Hematopoietic multipotent progenitor cell treated with erythropoietin and hydrocortisone succinate and interleukin-3 and kit ligand, for 15 days (in vitro differentiated cells): Measurements from ENCODE around the gene CCDC83.
"Not testable (repeated sequence)": the region's sequence is repeated elsewhere in the genome, so short reads cannot be mapped to it uniquely, and the experiment has no call there.

ENCODE experiments used
- DNase-seq: peaks from one replicate; pipeline ENCODE4 v3.0.0-alpha.2; 2015; ENCODE audit warnings: low spot score

CCDC83 gene

DNA sequence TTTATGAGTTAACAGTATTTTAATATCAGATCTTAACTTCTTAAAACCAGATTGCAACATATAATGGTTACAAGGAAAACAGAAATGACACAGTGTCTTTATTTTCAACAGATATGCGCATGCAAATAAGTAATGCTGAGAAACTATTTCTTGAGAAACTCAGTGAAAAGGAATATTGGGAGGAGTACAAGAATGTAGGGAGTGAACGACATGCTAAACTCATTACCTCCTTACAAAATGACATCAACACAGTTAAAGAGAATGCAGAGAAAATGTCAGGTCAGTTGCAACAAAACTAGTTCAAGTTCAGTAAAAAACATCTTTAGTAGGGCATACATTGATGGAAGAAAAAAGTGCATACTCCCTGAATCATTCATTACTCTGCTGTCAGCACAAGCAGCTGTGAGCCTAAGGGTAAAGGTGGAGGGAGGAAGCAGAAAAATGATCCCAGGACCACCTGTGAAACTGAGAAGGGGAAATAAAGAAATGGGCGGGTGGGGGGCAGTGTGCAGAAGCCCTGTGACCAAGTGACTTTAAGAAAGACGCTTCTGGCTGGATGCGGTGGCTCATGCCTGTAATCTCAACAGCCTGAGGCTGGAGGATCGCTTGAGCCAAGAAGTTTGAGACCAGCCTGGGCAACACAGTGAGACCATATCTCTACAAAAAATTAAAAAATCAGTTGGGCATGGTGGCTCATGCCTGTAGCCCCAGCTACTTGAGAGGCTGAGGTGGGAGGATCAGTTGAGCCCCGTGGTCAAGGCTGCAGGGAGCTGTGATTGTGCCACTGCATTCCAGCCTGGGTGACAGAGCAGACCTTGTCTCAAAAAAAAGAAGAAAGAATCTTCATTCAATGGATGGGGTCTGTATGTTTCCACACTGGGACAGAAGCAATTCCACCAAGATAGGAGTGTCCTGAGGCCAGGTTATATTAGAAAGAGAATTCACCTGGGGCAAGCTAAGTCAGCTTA, 31.2 kb downstream of the CCDC83 start:
- no peak for DNase-seq

- DNase-seq, result no peak
Measured at GRCh38 chr11:85889108-85889507, 33.9 kb downstream of the CCDC83 start.

GRCh38 chr11:85889676-85890579, 34.7 kb downstream of the CCDC83 start:
- no peak for DNase-seq

GRCh38 chr11:85893395-85893794, 38.2 kb downstream of the CCDC83 start:
- no peak for DNase-seq

GRCh38 chr11:85896876-85897275, 41.7 kb downstream of the CCDC83 start:
- DNase-seq, result no peak

GRCh38 chr11:85898456-85898855, 43.3 kb downstream of the CCDC83 start:
- no peak for DNase-seq

DNA sequence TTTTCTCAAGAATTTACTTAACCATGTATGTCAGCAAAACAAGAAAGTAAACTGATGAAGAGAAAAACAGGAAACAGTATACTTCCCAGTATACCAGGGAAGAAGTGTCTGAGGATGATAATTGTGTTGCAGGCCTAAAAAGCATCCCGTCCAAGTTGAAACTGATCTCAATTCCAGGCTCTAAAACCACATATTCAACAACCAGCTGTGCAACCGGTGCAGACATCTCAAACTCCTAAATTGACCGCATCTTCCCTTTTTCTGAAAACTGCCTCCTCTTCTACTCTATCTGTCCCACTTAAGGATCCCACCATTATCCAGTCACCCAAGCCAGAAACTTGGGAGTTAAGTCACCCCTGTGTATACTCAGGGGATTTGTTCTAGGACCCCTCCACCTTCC, 47.2 kb downstream of the CCDC83 start:
- DNase-seq, result no peak

DNA sequence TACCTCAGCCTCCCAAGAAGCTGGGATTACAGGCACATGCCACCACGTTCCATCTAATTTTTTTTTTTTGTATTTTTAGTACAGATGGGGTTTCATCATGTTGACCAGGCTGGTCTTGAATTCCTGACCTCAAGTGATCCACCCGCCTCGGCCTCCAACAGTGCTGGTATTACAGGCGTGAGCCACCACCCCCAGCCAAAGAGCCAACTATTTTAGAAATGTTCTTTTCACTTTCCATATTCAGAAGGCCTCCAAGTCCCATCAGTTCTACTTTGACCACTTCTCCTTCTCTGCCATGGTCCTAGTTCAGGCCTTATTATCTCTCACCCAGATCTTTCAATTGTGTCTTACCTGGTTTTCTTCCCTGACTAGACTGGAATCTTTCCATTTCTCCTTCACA, 48.2 kb downstream of the CCDC83 start:
- DNase-seq, result no peak

- no peak for DNase-seq
Measured at GRCh38 chr11:85903811-85904210, 48.6 kb downstream of the CCDC83 start.

- DNase-seq, result no peak
Measured at GRCh38 chr11:85912414-85912813, 57.2 kb downstream of the CCDC83 start.

- no peak for DNase-seq
Measured at GRCh38 chr11:85913513-85913912, 58.3 kb downstream of the CCDC83 start.

DNA sequence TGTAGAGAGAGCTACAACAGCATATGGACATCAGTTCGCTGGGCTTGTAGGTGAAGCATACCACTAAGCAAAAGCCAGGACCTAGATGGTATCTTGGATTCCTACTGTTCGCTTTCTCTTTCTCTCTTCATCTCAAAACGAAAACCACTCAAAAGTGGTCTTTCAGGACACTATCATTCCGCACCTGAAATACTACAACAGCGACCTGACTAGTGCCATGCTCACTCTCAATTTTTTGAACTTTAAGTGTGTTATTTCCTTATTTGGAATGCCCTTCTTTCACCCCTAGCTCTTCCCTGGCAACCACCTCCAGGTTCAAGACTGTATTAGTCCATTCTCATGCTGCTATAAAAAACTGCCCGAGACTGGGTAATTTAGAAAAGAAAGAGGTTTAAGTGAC, 59.2 kb downstream of the CCDC83 start:
- DNase-seq, result no peak

DNA sequence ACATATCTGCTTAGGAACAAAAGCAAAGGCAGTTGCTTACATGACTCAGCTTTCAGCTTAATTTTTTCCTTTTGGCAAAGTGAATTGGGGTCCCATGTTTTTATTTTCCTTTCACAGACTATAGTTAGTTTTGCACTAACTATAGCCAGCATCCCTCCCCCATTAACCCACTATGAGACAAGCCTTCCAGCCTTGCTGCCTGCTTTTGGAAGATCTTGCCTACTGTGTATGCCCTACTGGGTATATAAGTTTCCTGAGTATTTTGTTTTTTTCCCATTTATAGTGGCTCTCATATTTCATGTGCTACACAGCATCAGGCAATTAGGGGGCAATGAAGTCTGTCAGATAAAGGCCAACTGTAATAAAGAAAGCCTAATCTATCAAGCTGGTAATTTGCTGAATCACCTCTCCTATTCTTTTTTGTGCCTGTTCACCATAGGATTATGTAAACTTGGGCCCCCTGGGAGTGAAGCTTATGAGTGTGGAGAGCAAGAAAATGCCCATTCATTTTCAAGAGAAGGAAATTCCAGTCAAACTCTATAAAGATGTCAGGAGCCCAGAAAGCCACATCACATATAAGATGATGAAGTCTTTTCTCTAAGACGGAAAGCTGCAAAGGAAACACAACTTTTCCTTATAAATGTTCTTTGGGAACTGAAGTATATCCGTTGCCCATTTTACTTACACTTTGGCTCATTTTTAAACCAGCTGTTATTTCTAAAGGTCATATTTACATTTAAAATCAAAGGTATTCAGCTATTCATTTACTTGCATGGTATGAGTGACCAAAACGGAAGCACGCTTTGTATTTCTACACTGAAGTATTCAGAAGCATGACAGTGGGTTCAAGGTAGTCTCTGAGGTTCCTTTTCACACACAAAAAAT, 64.0 kb downstream of the CCDC83 start:
- DNase-seq, result no peak

DNA sequence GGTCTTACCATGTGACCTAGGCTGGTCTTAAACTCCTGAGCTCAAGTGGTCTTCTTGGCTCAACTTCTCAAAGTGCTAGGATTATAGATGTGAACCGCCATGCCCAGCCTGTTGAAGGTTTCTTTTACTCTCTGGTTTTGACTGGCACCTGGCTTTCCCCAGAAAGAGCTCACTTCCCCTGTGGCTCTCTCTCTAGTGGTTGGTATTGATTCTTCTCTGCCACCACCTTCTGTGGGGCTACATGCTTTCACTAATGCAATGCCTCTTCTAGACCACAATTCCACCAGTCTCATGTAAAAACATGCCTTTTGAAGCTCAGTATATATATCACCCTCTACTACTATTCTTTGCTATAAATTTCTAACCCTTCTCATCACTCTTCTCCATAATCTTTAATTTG, 67.2 kb downstream of the CCDC83 start:
- DNase-seq, result no peak

GRCh38 chr11:85923455-85923854, 68.3 kb downstream of the CCDC83 start:
- DNase-seq, result no peak

DNA sequence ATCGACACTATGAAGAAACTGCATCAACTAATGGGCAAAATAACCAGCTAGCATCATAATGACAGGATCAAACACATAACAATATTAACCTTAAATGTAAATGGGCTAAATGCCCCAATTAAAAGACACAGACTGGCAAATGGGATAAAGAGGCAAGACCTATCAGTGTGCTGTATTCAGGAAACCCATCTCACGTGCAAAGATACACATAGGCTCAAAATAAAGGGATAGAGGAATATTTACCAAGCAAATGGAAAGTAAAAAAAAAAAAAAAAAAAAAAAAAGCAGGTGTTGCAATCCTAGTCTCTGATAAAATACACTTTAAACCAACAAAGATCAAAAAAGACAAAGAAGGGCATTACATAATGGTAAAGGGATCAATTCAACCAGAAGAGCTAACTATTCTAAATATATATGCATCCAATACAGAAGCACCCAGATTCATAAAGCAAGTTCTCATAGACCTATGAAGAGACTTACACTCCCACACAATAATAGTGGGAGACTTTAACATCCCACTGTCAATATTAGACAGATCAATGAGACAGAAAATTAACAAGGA, 71.6 kb downstream of the CCDC83 start:
- not testable (repeated sequence) for DNase-seq

GRCh38 chr11:85930879-85931366, 75.7 kb downstream of the CCDC83 start:
- DNase-seq, result no peak

DNA sequence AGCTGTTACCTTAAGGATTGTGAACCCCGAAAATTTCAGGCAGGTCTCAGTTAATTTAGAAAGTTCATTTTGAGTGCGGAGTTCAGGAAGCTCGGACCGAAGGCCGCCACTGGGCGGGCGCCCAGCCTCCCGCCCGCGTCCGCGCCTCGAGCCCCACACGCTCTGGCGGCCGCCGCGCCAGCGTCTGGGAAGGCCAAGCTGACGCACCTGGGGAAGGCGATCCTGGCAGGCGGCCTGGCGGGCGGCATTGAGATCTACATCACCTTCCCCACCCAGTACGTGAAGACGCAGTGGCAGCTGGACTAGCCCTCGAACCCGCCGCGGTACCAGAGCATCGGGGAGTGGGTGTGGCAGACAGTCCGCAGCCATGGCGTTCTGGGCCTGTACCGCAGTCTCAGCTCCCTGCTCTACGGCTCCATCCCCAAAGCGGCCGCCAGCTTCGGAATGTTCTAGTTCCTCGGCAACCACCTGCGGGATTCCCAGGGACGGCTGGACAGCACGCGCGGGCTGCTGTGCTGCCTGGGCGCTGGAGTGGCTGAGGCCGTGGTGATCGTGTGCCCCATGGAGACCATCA, 79.5 kb downstream of the CCDC83 start:
- DNase-seq, result no peak

- DNase-seq, result no peak
Measured at GRCh38 chr11:85935751-85936150, 80.6 kb downstream of the CCDC83 start.

DNA sequence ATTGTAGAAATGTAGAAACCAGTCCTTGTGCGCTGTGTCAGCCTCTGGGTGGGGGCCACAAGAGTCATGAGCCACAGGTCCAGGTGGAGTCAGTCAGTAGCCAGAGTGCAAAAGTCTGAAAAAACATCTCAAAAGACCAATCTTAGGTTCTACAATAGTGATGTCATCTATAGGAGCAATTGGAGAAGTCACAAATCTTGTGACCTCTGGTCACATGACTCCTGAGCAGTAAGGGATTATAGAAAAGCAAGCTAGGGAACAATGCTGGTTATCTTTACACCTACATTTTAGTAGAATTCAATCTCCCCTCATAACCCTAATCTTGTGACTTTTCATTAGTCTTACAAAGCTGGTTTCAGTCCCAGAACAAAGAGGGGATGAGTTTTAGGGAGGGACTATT, 82.7 kb downstream of the CCDC83 start:
- DNase-seq, result no peak
